ENCODE results near the gene OR2W3.

OR2W3 gene

GRCh38 chr1:247914941-247915662 lies 19.7 kb downstream of the OR2W3 start:
- WGBS = 55% methylated on average over 4 of the region's 4 CpGs
- no peaks in the 10 kb centered on the region for H3K4me1 ChIP-seq (ENCODE audit: control insufficient read depth, insufficient read depth, low read depth, low read length)

DNA sequence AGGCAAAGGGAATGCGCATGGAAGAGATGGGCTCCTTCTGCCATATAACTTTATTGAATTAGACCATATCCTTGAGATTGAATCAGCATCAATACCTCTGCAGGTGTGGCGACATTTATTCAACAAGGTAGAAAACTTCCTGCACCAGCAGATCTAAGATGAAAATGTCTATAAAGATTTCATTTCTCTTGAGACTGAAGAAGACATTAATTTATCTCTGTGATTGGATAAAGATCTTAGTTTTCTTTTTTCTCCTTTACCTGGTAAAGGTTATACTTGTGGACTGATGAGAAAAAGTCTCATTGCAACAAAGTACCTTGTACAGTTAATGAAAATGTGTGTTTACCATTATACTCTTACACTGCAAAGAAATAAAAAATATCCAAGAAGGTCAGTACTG lies 24.6 kb downstream of the OR2W3 start, which contains the start of gene OR2T8:
Gene OR2T8 (plus strand): TSS at position 301 of the 400 bp plus-strand sequence. CDS start 766 bp downstream, outside the sequence.
- no peak within 1 kb of the TSS for H3K14ac ChIP-seq (ENCODE audit: low read length in 2 of 2)
- H3K4me2 ChIP-seq (ENCODE audit: low read length, poor library complexity, severe bottlenecking) = no peak within 1 kb of the TSS
- no peaks in the 10 kb centered on the region for H3K4me1 ChIP-seq (ENCODE audit: control insufficient read depth, insufficient read depth, low read depth, low read length)
- no CpG with 5 or more reads among the region's 2 CpGs for WGBS
- no peak within 1 kb of the TSS for H2BK5ac ChIP-seq (ENCODE audit: low read depth, low read length, poor library complexity, severe bottlenecking)
- H3K4me3 ChIP-seq (ENCODE audit: insufficient read depth in 1 of 2, low read depth in 1 of 2, low read length in 2 of 2) = no peak within 1 kb of the TSS
- H2BK12ac ChIP-seq (ENCODE audit: low read length in 2 of 2) = no peak within 1 kb of the TSS
- no peaks in the 10 kb centered on the region for H3K79me1 ChIP-seq (replicated peaks; ENCODE audit: low read length, poor library complexity, severe bottlenecking)
- no peak within 1 kb of the TSS for H3K9ac ChIP-seq (ENCODE audit: low read length)
- no peak within 1 kb of the TSS for H4K8ac ChIP-seq (ENCODE audit: low read length)
- no peak within 1 kb of the TSS for H2AFZ ChIP-seq (ENCODE audit: low read depth, low read length)
- no peaks in the 10 kb centered on the region for H3K27me3 ChIP-seq (ENCODE audit: control insufficient read depth in 1 of 2, insufficient read depth in 1 of 2, low read length in 2 of 2)
- no peak within 1 kb of the TSS for H3K27ac ChIP-seq (ENCODE audit: low read length, poor library complexity, severe bottlenecking)
- no peak within 1 kb of the TSS for H3K18ac ChIP-seq (ENCODE audit: low read depth in 1 of 2, low read length in 2 of 2)
- H2BK120ac ChIP-seq (ENCODE audit: low read depth, low read length) = no peak within 1 kb of the TSS
- no peak for DNase-seq
- no peaks in the 10 kb centered on the region for H3K36me3 ChIP-seq (ENCODE audit: control insufficient read depth in 1 of 2, insufficient read depth in 2 of 2, low read depth in 1 of 2, low read length in 2 of 2)
- H3K9me3 ChIP-seq (ENCODE audit: control insufficient read depth, low read length) = peaks cover 8% of the 10 kb centered on the region
- no peak within 1 kb of the TSS for H3K23ac ChIP-seq (ENCODE audit: low read length in 2 of 2)
- no peak within 1 kb of the TSS for H2AK5ac ChIP-seq (ENCODE audit: low read length, severe bottlenecking)
- H4K91ac ChIP-seq (ENCODE audit: low read length) = no peak within 1 kb of the TSS
- H2BK15ac ChIP-seq (ENCODE audit: low read depth, poor library complexity, severe bottlenecking) = no peak within 1 kb of the TSS
- no peak within 1 kb of the TSS for H3K4ac ChIP-seq (ENCODE audit: low read depth in 1 of 2, low read length in 2 of 2)

More at GRCh38 chr1:247914941-247915662, 19.7 kb downstream of the OR2W3 start:
- no peaks in the 10 kb centered on the region for H3K27me3 ChIP-seq (ENCODE audit: control insufficient read depth in 1 of 2, insufficient read depth in 1 of 2, low read length in 2 of 2)
- no peak overlapping the region for H2BK12ac ChIP-seq (ENCODE audit: low read length in 2 of 2)
- no peak overlapping the region for H3K18ac ChIP-seq (ENCODE audit: low read depth in 1 of 2, low read length in 2 of 2)
- H3K14ac ChIP-seq (ENCODE audit: low read length in 2 of 2) = no peak overlapping the region
- no peak overlapping the region for H2BK15ac ChIP-seq (ENCODE audit: low read depth, poor library complexity, severe bottlenecking)
- H3K36me3 ChIP-seq (ENCODE audit: control insufficient read depth in 1 of 2, insufficient read depth in 2 of 2, low read depth in 1 of 2, low read length in 2 of 2) = no peaks in the 10 kb centered on the region
- no peaks in the 10 kb centered on the region for H3K79me1 ChIP-seq (replicated peaks; ENCODE audit: low read length, poor library complexity, severe bottlenecking)
- H3K27ac ChIP-seq (ENCODE audit: low read length, poor library complexity, severe bottlenecking) = no peak overlapping the region
- H3K4me2 ChIP-seq (ENCODE audit: low read length, poor library complexity, severe bottlenecking) = no peak overlapping the region
- H2AK5ac ChIP-seq (ENCODE audit: low read length, severe bottlenecking) = no peak overlapping the region
- no peak overlapping the region for H3K9ac ChIP-seq (ENCODE audit: low read length)
- H3K4ac ChIP-seq (ENCODE audit: low read depth in 1 of 2, low read length in 2 of 2) = no peak overlapping the region
- H3K9me3 ChIP-seq (ENCODE audit: control insufficient read depth, low read length) = peaks cover 5% of the 10 kb centered on the region
- no peak overlapping the region for H4K91ac ChIP-seq (ENCODE audit: low read length)
- H2AFZ ChIP-seq (ENCODE audit: low read depth, low read length) = no peak overlapping the region
- no peak overlapping the region for H3K23ac ChIP-seq (ENCODE audit: low read length in 2 of 2)
- H2BK120ac ChIP-seq (ENCODE audit: low read depth, low read length) = no peak overlapping the region
- H3K4me3 ChIP-seq (ENCODE audit: insufficient read depth in 1 of 2, low read depth in 1 of 2, low read length in 2 of 2) = peak overlapping the region in 1 of 2 experiments; percentile 17
- no peak overlapping the region for H4K8ac ChIP-seq (ENCODE audit: low read length)
- DNase-seq = no peak
- no peak overlapping the region for H2BK5ac ChIP-seq (ENCODE audit: low read depth, low read length, poor library complexity, severe bottlenecking)

- Histone ChIP-seq H3K4me1 (ENCODE audit: control insufficient read depth, insufficient read depth, low read depth, low read length) (no peaks in the 10 kb centered on the region), H3K9ac (ENCODE audit: low read length) (no peak overlapping the region), H4K91ac (ENCODE audit: low read length) (no peak overlapping the region), H3K18ac (ENCODE audit: low read depth in 1 of 2, low read length in 2 of 2) (no peak overlapping the region), H3K79me1 (replicated peaks; ENCODE audit: low read length, poor library complexity, severe bottlenecking) (no peaks in the 10 kb centered on the region), H3K4me3 (ENCODE audit: insufficient read depth in 1 of 2, low read depth in 1 of 2, low read length in 2 of 2) (no peak overlapping the region), H3K4me2 (ENCODE audit: low read length, poor library complexity, severe bottlenecking) (no peak overlapping the region), H3K23ac (ENCODE audit: low read length in 2 of 2) (no peak overlapping the region), H3K9me3 (ENCODE audit: control insufficient read depth, low read length) (peaks cover 9% of the 10 kb centered on the region), H3K4ac (ENCODE audit: low read depth in 1 of 2, low read length in 2 of 2) (no peak overlapping the region), H3K36me3 (ENCODE audit: control insufficient read depth in 1 of 2, insufficient read depth in 2 of 2, low read depth in 1 of 2, low read length in 2 of 2) (no peaks in the 10 kb centered on the region), H3K14ac (ENCODE audit: low read length in 2 of 2) (no peak overlapping the region), H2BK12ac (ENCODE audit: low read length in 2 of 2) (no peak overlapping the region), H2AFZ (ENCODE audit: low read depth, low read length) (no peak overlapping the region), H3K27me3 (ENCODE audit: control insufficient read depth in 1 of 2, insufficient read depth in 1 of 2, low read length in 2 of 2) (no peaks in the 10 kb centered on the region), H2BK120ac (ENCODE audit: low read depth, low read length) (no peak overlapping the region), H2AK5ac (ENCODE audit: low read length, severe bottlenecking) (no peak overlapping the region), H2BK15ac (ENCODE audit: low read depth, poor library complexity, severe bottlenecking) (no peak overlapping the region), H2BK5ac (ENCODE audit: low read depth, low read length, poor library complexity, severe bottlenecking) (no peak overlapping the region), H3K27ac (ENCODE audit: low read length, poor library complexity, severe bottlenecking) (no peak overlapping the region), H4K8ac (ENCODE audit: low read length) (no peak overlapping the region)
- DNase-seq = no peak
- 43% methylated on average over 1 of the region's 3 CpGs for WGBS
Measured at GRCh38 chr1:247923941-247924340, 28.6 kb downstream of the OR2W3 start.

DNA sequence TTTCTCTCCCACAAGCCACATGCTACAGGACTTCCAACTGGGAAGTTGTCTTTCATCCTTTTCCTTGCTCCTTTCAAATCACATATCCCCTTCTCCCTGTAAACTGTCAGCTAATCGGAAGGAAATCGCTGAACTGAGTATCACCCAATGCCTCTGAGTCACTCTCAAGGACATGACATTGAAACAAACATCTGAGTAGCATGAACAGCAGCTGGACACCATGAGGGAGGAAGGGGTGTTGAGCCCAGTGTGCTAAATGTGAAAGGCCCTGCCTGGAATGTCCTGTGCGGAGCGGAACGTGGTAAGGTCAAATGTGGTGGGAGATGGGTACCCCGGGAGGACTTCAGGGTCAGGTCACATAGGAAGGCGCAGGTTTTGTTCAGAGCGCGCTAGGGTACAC lies 29.5 kb downstream of the OR2W3 start, which contains the start of gene OR2AJ1:
Gene OR2AJ1 (plus strand): TSS at position 22 of the 400 bp plus-strand sequence. CDS start 8,880 bp downstream, outside the sequence.
- 76% methylated on average over 9 of the region's 9 CpGs for WGBS
- H3K4me1 ChIP-seq (ENCODE audit: control insufficient read depth, insufficient read depth, low read depth, low read length) = no peaks in the 10 kb centered on the region
- H2BK120ac ChIP-seq (ENCODE audit: low read depth, low read length) = no peak within 1 kb of the TSS
- no peak for DNase-seq
- H3K4ac ChIP-seq (ENCODE audit: low read depth in 1 of 2, low read length in 2 of 2) = no peak within 1 kb of the TSS
- no peaks in the 10 kb centered on the region for H3K27me3 ChIP-seq (ENCODE audit: control insufficient read depth in 1 of 2, insufficient read depth in 1 of 2, low read length in 2 of 2)
- no peak within 1 kb of the TSS for H2BK15ac ChIP-seq (ENCODE audit: low read depth, poor library complexity, severe bottlenecking)
- no peak within 1 kb of the TSS for H3K18ac ChIP-seq (ENCODE audit: low read depth in 1 of 2, low read length in 2 of 2)
- no peak within 1 kb of the TSS for H2BK5ac ChIP-seq (ENCODE audit: low read depth, low read length, poor library complexity, severe bottlenecking)
- H3K27ac ChIP-seq (ENCODE audit: low read length, poor library complexity, severe bottlenecking) = no peak within 1 kb of the TSS
- peaks cover 11% of the 10 kb centered on the region for H3K9me3 ChIP-seq (ENCODE audit: control insufficient read depth, low read length)
- no peak within 1 kb of the TSS for H2AK5ac ChIP-seq (ENCODE audit: low read length, severe bottlenecking)
- H3K23ac ChIP-seq (ENCODE audit: low read length in 2 of 2) = no peak within 1 kb of the TSS
- H4K8ac ChIP-seq (ENCODE audit: low read length) = no peak within 1 kb of the TSS
- H3K9ac ChIP-seq (ENCODE audit: low read length) = no peak within 1 kb of the TSS
- no peak within 1 kb of the TSS for H3K4me2 ChIP-seq (ENCODE audit: low read length, poor library complexity, severe bottlenecking)
- no peak within 1 kb of the TSS for H3K14ac ChIP-seq (ENCODE audit: low read length in 2 of 2)
- no peak within 1 kb of the TSS for H4K91ac ChIP-seq (ENCODE audit: low read length)
- H3K79me1 ChIP-seq (replicated peaks; ENCODE audit: low read length, poor library complexity, severe bottlenecking) = no peaks in the 10 kb centered on the region
- H2AFZ ChIP-seq (ENCODE audit: low read depth, low read length) = no peak within 1 kb of the TSS
- no peak within 1 kb of the TSS for H2BK12ac ChIP-seq (ENCODE audit: low read length in 2 of 2)
- H3K36me3 ChIP-seq (ENCODE audit: control insufficient read depth in 1 of 2, insufficient read depth in 2 of 2, low read depth in 1 of 2, low read length in 2 of 2) = no peaks in the 10 kb centered on the region
- no peak within 1 kb of the TSS for H3K4me3 ChIP-seq (ENCODE audit: insufficient read depth in 1 of 2, low read depth in 1 of 2, low read length in 2 of 2)
